Ovary (tissue), 9 donors: Measurements from ENCODE around the gene HSD3B2. TPM values are rescaled to one million over a fixed set of nuclear protein-coding genes. Genes with fewer than 3 reads are reported as not detected.

Experiments
- DNase-seq, 5 donors: peaks; one replicate each; pipeline ENCODE4 v3.0.0-alpha.2; 2019 to 2020
- H3K27ac ChIP-seq, 2 donors: fragments of 200-600 bp; one replicate each; pipeline versions ENCODE4 v1.5.1 to v1.8.0; 2019 to 2022
- H3K27me3 ChIP-seq: fragments of 200-600 bp; one replicate; pipeline ENCODE4 v1.8.0; 2022
- H3K36me3 ChIP-seq: fragments of 200-600 bp; sonication (generic); one replicate; pipeline ENCODE4 v1.5.1; 2019
- H3K4me1 ChIP-seq: one replicate; pipeline ENCODE4 v1.8.1; 2013; ENCODE audit warnings: mild to moderate bottlenecking, moderate library complexity; ENCODE audit not compliant: insufficient read depth
- H3K4me3 ChIP-seq: fragments of 200-600 bp; sonication (generic); one replicate; pipeline ENCODE4 v1.5.1; 2017
- H3K9me3 ChIP-seq, 2 donors: fragments of 200-600 bp in 1 of 2; sonication (generic) in 1 of 2; one replicate each; pipeline versions ENCODE4 v1.5.1 to v1.8.1; 2013 to 2019; ENCODE audit warnings: mild to moderate bottlenecking in 1 of 2, moderate library complexity in 1 of 2
- EP300 ChIP-seq: sonication (generic); formaldehyde crosslinking; IDR thresholded peaks from one replicate; pipeline ENCODE4 v1.6.1; 2017; ENCODE audit warnings: antibody characterized with exemption
- POLR2A ChIP-seq: fragments of 450-650 bp; IDR thresholded peaks from one replicate; pipeline ENCODE4 v1.6.1; 2017; ENCODE audit warnings: antibody characterized with exemption, mild to moderate bottlenecking, moderate library complexity
- WGBS, 3 donors: extraction: QIAGEN DNeasy Blood & Tissue Kit in 1 of 3; methylation state at CpG; one replicate each; pipeline versions ENCODE4 v1.1.5 to v1.1.7; 2013 to 2017; 5-methylcytosine and 5-hydroxymethylcytosine counted together
- intact Hi-C, 4 donors: fragments of 100-400 bp; cut with DNase I; formaldehyde crosslinking; loops; one replicate each; pipeline versions ENCODE4 v1.11.0 to v1.15.1; 2022 to 2023
- polyA plus RNA-seq, 2 donors: library from polyadenylated mRNA; stranded (reverse); fragments of 200-250 nt in 1 of 2; fragments of 350-450 nt in 1 of 2; fragmentation: Illumina TruSeq in 1 of 2; extraction: RNeasy Lipid Tissue Mini Kit (QIAGEN cat#74804) in 1 of 2; gene quantifications; one replicate each; pipeline ENCODE4 v1.2.3, GENCODE V29; 2013 to 2014
- total RNA-seq, 7 donors: library from RNA; depleted of rRNA in 2 of 7; stranded (reverse); fragments of >200 nt in 2 of 7; fragmentation: NEBNext Ultra II Directional in 3 of 7; extraction: Animal tissue kit (Norgen Biotek cat#: 25700) in 3 of 7; gene quantifications; one replicate each; pipeline versions ENCODE4 v1.1.0 to v1.2.4, GENCODE V29; 2016 to 2023
- TF ChIP-seq, protein P1 (sequence below), 3 donors: fragments of 450-650 bp in 2 of 3; fragments of 200-600 bp in 1 of 3; IDR thresholded peaks; one replicate each; pipeline versions ENCODE4 v1.5.1 to v1.8.0; 2016 to 2022; ENCODE audit warnings: antibody characterized with exemption in 3 of 3, mild to moderate bottlenecking in 1 of 3
- donor health status: DM: no; HTN: no; CAD: no; lungs with moderate emphysema.
- donor health status: DM: no; HTN: no; CAD: no.
- donor health status: Bipolar disorder and iron deficiency.
- donor health status: DM: yes; HTN: yes; CAD: no.
- donor health status: DM: no; HTN: no; CAD: no.
- donor health status: DM: yes; HTN: yes; CAD: no.

Gene HSD3B2
- total and polyA plus RNA-seq, 9 donors, result 0.23 to 1,514 (median 1.0) TPM; not detected in 2

DNA sequence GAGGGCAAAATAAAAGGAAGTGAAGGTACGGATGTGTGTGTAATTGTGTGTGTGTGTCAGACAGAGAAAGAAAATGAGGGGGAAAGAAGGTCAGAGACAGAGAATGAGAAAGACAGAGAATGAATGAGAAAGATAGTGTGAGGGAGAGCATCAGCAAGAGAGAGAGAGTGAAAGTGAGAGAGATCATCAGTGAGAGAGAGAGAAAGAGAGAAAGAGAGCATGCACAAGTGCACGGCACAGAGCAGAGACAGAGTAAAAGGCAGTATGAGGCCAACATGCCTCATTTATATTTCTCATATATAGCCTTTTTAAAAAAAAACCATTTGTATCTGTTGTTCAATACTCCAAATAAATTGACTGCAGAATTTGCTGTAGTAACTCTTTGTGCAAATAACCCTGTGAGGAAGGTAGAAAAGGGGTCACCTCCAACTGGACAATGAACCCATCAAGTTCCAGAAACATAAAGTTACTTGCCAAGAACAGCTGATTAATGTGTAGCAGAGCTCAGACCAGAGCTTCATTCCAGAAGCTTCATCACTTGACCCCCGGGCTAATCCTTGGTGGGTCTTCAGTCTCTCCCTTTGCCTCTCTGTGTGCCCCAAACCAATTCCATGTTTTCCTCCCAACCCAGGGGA, 1.2 kb downstream of the HSD3B2 start:
- Histone ChIP-seq H3K4me1 (no peaks in the 10 kb centered on the region), H3K27me3 (no peaks in the 10 kb centered on the region), H3K27ac (no peak overlapping the region), H3K9me3 (no peaks in the 10 kb centered on the region), H3K36me3 (no peaks in the 10 kb centered on the region), H3K4me3 (no peak overlapping the region)
- intact Hi-C loops, result no loop called here
- WGBS, 3 donors, result 72 to 91% (median 90%) methylated on average over 3 of the region's 3 CpGs
- no peak for DNase-seq
- no peak for TF ChIP-seq POLR2A
- TF ChIP-seq, protein P1, sequence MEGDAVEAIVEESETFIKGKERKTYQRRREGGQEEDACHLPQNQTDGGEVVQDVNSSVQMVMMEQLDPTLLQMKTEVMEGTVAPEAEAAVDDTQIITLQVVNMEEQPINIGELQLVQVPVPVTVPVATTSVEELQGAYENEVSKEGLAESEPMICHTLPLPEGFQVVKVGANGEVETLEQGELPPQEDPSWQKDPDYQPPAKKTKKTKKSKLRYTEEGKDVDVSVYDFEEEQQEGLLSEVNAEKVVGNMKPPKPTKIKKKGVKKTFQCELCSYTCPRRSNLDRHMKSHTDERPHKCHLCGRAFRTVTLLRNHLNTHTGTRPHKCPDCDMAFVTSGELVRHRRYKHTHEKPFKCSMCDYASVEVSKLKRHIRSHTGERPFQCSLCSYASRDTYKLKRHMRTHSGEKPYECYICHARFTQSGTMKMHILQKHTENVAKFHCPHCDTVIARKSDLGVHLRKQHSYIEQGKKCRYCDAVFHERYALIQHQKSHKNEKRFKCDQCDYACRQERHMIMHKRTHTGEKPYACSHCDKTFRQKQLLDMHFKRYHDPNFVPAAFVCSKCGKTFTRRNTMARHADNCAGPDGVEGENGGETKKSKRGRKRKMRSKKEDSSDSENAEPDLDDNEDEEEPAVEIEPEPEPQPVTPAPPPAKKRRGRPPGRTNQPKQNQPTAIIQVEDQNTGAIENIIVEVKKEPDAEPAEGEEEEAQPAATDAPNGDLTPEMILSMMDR (IDR thresholded peaks at IDR 0.05), result no peak
- TF ChIP-seq EP300, result no peak

DNA sequence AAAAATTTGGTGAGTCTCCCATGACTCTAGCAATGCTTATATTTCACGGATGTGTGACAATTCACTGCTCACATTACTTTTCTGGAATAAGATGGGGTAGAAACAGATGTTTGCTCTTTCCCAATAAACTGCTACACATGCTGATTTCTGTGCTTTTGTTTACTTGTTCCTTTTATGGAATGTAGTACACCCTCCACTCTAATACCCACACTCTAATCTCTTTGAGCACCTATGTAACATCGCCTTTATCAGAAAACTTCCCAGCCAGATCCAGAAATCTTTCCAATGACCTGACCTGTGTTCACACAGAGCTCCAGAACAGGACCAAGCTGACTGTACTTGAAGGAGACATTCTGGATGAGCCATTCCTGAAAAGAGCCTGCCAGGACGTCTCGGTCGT, 4.2 kb downstream of the HSD3B2 start:
- no peak overlapping the region for H3K27ac ChIP-seq
- no peak for DNase-seq
- TF ChIP-seq, protein P1 (IDR thresholded peaks at IDR 0.05), result no peak
- TF ChIP-seq POLR2A, result no peak
- no peak for TF ChIP-seq EP300

DNA sequence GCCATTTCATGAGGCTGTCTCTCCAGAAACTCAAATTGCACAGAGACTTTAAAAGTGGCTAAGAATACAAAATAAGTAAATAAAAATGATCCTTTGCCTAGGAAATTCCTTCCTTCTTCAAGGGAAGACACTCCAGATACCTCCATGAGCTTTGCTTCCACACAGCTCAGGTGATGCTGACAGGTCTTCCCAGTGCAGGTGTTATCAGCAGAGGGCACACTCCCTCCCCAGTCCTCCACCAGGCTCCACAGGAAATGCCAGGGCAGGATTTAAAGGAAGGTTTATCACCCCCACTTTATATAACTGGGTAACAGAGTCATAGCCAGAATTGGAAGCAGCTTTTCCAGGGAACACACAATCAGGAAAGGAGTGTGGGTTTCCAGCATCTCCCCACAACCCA, 5.7 kb downstream of the HSD3B2 start:
- Histone ChIP-seq H3K4me1 (no peaks in the 10 kb centered on the region), H3K4me3 (no peak overlapping the region), H3K27me3 (no peaks in the 10 kb centered on the region), H3K9me3 (no peaks in the 10 kb centered on the region), H3K36me3 (no peaks in the 10 kb centered on the region), H3K27ac (no peak overlapping the region)
- intact Hi-C loops, result no loop called here
- TF ChIP-seq POLR2A, result no peak
- TF ChIP-seq, protein P1 (IDR thresholded peaks at IDR 0.05), result no peak
- no peak for TF ChIP-seq EP300
- no peak for DNase-seq

More for the DNA sequence above, 4.2 kb downstream of the HSD3B2 start:
- intact Hi-C loops, result no loop called here
- H3K4me3 ChIP-seq, result no peak overlapping the region
- no peaks in the 10 kb centered on the region for H3K27me3 ChIP-seq
- 88 to 93% (median 92%) methylated on average over 5 of the region's 5 CpGs for WGBS, 3 donors
- no peaks in the 10 kb centered on the region for H3K9me3 ChIP-seq
- H3K36me3 ChIP-seq, result no peaks in the 10 kb centered on the region
- H3K4me1 ChIP-seq, result no peaks in the 10 kb centered on the region

DNA sequence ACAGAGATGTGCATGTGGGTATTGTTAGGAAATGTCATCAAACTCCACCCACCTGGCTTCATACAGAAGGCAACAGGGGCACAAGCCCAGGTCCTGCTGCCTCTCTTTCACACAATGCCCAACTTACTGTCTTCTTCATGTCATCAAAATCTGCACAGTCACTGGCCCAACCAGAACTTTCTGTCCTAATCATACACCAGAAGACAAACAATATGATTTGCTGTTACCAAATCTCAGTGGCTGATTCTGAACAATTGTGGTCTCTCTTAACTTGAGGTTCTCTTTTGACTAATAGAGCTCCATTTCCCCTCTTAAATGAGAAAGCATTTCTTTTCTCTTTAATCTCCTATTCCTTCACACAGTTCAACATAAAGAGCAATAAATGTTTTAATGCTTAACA, 7.7 kb downstream of the HSD3B2 start:
- no peaks in the 10 kb centered on the region for H3K4me1 ChIP-seq

DNA sequence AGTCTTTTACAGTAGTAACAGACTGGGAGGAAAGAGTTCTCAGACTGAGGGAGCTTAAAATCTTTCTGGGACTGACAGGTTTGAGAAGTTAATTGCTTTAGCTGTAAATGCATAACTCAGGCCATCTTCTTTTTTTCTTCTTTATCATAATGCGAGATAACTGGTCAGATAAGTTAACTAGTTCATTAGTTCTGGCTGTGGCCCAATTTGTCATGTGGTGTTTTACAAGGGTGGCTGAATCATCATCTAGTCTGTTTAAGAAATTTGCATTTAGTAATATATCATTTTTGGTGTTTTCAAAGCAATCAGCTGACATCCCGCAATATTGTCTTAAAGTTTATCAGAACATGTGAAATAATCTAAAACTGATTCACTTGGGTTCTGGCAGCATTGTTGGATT, 14.0 kb downstream of the HSD3B2 start:
- Histone ChIP-seq H3K36me3 (no peaks in the 10 kb centered on the region), H3K9me3 (no peaks in the 10 kb centered on the region), H3K27ac (no peak overlapping the region), H3K4me3 (no peak overlapping the region), H3K4me1 (no peaks in the 10 kb centered on the region), H3K27me3 (no peaks in the 10 kb centered on the region)
- no peak for TF ChIP-seq POLR2A
- no peak for TF ChIP-seq EP300
- TF ChIP-seq, protein P1 (IDR thresholded peaks at IDR 0.05), result no peak
- intact Hi-C loops, result no loop called here
- 83 to 90% (median 85%) methylated on average over 2 of the region's 2 CpGs for WGBS, 3 donors
- no peak for DNase-seq

More for the DNA sequence above, 7.7 kb downstream of the HSD3B2 start:
- no peak overlapping the region for H3K27ac ChIP-seq
- H3K27me3 ChIP-seq, result no peaks in the 10 kb centered on the region
- H3K9me3 ChIP-seq, result no peaks in the 10 kb centered on the region
- no peak for DNase-seq
- no peaks in the 10 kb centered on the region for H3K36me3 ChIP-seq
- intact Hi-C loops, result no loop called here
- no peak overlapping the region for H3K4me3 ChIP-seq
- TF ChIP-seq EP300, result no peak
